Measurements from ENCODE around the gene CDK2AP2. TPM values are rescaled to one million over a fixed set of nuclear protein-coding genes. Genes with fewer than 3 reads are reported as not detected.
A peak's percentile ranks its signal among the peaks of the same experiment; 100 is the strongest.
"Not testable (repeated sequence)": the region's sequence is repeated elsewhere in the genome, so short reads cannot be mapped to it uniquely, and the experiment has no call there.

Gene CDK2AP2
- total RNA-seq, 1 donor from 2014 or later = 84.2 TPM

- peak; percentile 92 for ATAC-seq
- H3K4me3 ChIP-seq = peak within 1 kb of the TSS; percentile 97
- H3K27me3 ChIP-seq = no peaks in the 10 kb centered on the region
- intact Hi-C loops (cut with DNase I) = no loop called here
- peak; percentile 97 for DNase-seq
- TF ChIP-seq, protein P1, sequence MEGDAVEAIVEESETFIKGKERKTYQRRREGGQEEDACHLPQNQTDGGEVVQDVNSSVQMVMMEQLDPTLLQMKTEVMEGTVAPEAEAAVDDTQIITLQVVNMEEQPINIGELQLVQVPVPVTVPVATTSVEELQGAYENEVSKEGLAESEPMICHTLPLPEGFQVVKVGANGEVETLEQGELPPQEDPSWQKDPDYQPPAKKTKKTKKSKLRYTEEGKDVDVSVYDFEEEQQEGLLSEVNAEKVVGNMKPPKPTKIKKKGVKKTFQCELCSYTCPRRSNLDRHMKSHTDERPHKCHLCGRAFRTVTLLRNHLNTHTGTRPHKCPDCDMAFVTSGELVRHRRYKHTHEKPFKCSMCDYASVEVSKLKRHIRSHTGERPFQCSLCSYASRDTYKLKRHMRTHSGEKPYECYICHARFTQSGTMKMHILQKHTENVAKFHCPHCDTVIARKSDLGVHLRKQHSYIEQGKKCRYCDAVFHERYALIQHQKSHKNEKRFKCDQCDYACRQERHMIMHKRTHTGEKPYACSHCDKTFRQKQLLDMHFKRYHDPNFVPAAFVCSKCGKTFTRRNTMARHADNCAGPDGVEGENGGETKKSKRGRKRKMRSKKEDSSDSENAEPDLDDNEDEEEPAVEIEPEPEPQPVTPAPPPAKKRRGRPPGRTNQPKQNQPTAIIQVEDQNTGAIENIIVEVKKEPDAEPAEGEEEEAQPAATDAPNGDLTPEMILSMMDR (IDR thresholded peaks at IDR 0.05) = peak; percentile 46
- H3K27ac ChIP-seq = peak within 1 kb of the TSS; percentile 93
- H3K36me3 ChIP-seq = no peaks in the 10 kb centered on the region
- no peaks in the 10 kb centered on the region for H3K9me3 ChIP-seq
- peaks cover 22% of the 10 kb centered on the region for H3K4me1 ChIP-seq
Measured at GRCh38 chr11:67468759-67469507, 39.0 kb downstream of the CDK2AP2 start, which contains the start of gene TMEM134. TMEM134 (minus strand) TSS chr11:67469251; CDS start chr11:67469192, 59 bp downstream.

DNA sequence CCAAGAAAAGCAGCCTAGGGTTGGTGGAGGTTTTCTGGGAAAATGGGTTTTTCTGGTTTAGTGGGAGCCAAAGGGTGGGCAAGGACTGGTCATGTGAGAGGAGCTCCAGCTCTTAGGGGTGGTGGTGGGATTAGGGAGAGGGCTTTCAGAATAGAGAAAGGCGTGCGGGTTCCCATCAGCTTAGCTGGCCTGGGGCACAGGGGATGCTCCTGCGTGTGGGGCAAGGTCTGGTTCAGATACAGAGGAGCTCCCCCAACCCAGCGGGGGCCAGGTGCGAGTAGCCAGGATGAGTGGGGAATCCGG, 39.6 kb downstream of the CDK2AP2 start:
- H3K36me3 ChIP-seq = no peaks in the 10 kb centered on the region
- TF ChIP-seq, protein P1 (IDR thresholded peaks at IDR 0.05) = no peak
- no peaks in the 10 kb centered on the region for H3K27me3 ChIP-seq
- no peaks in the 10 kb centered on the region for H3K9me3 ChIP-seq
- peak overlapping the region; percentile 97 for H3K4me3 ChIP-seq
- H3K4me1 ChIP-seq = peaks cover 26% of the 10 kb centered on the region
- peak overlapping the region; percentile 93 for H3K27ac ChIP-seq
- ATAC-seq (no peak), DNase-seq (no peak)
- intact Hi-C loops (cut with DNase I) = no loop called here

GRCh38 chr11:67468056-67468455, 39.9 kb downstream of the CDK2AP2 start:
- intact Hi-C loops (cut with DNase I) = no loop called here
- TF ChIP-seq, protein P1 (IDR thresholded peaks at IDR 0.05) = no peak
- peak overlapping the region; percentile 97 for H3K4me3 ChIP-seq
- H3K27me3 ChIP-seq = no peaks in the 10 kb centered on the region
- DNase-seq = peak; percentile 92
- ATAC-seq = peak; percentile 7
- H3K4me1 ChIP-seq = peaks cover 26% of the 10 kb centered on the region
- no peaks in the 10 kb centered on the region for H3K36me3 ChIP-seq
- peak overlapping the region; percentile 93 for H3K27ac ChIP-seq
- no peaks in the 10 kb centered on the region for H3K9me3 ChIP-seq

GRCh38 chr11:67466962-67467771, 40.8 kb downstream of the CDK2AP2 start:
- peaks cover 26% of the 10 kb centered on the region for H3K4me1 ChIP-seq
- H3K9me3 ChIP-seq = no peaks in the 10 kb centered on the region
- intact Hi-C loops (cut with DNase I) = no loop called here
- H3K27me3 ChIP-seq = no peaks in the 10 kb centered on the region
- H3K36me3 ChIP-seq = no peaks in the 10 kb centered on the region
- ATAC-seq = no peak
- peak; percentile 66 for DNase-seq
- no peak overlapping the region for H3K27ac ChIP-seq
- TF ChIP-seq, protein P1 (IDR thresholded peaks at IDR 0.05) = no peak
- H3K4me3 ChIP-seq = no peak overlapping the region

- intact Hi-C loops (cut with DNase I) = no loop called here
- DNase-seq (no peak), ATAC-seq (no peak)
- H3K36me3 ChIP-seq = no peaks in the 10 kb centered on the region
- no peak overlapping the region for H3K27ac ChIP-seq
- H3K27me3 ChIP-seq = no peaks in the 10 kb centered on the region
- TF ChIP-seq, protein P1 (IDR thresholded peaks at IDR 0.05) = no peak
- H3K4me1 ChIP-seq = peaks cover 26% of the 10 kb centered on the region
- no peaks in the 10 kb centered on the region for H3K9me3 ChIP-seq
- H3K4me3 ChIP-seq = no peak overlapping the region
Measured at GRCh38 chr11:67466367-67466766, 41.6 kb downstream of the CDK2AP2 start.

DNA sequence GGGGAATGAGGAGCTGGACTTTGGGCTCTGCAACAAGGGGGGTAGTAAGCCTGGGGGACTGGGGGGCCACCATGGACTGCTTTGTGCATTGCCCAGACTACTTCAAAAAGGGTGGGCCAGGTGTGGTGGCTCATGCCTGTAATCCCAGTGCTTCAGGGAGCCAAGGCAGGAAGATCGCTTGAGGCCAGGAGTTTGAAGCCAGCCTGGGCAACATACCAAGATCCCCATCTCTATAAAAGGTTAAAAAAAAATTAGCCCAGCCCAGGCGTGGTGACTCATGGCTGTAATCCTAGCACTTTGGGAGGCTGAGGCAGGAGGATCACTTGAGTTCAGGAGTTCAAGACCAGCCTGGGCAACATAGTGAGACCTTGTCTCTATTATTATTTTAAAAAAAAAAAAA, 42.4 kb downstream of the CDK2AP2 start:
- peak overlapping the region; percentile 73 for H3K4me3 ChIP-seq
- H3K36me3 ChIP-seq; H3K9me3 ChIP-seq; DNase-seq; H3K27me3 ChIP-seq; ATAC-seq; intact Hi-C loops (cut with DNase I): not testable (repeated sequence)
- H3K27ac ChIP-seq = peak overlapping the region; percentile 92
- peaks cover 26% of the 10 kb centered on the region for H3K4me1 ChIP-seq

Data from upper lobe of right lung (tissue), 1 donor.